GM12864 (cell line): ENCODE data around the gene CDC42BPG.
"Not testable (repeated sequence)": the region's sequence is repeated elsewhere in the genome, so short reads cannot be mapped to it uniquely, and the experiment has no call there.

Source experiments
- DNase-seq: peaks from one replicate; pipeline ENCODE4 v3.0.0-alpha.2; 2011; ENCODE audit warnings: low read depth
- H3K4me3 ChIP-seq: 2 replicates; pipeline ENCODE4 v1.5.1; 2011; ENCODE audit warnings: mild to moderate bottlenecking, low read depth, low read length, control low read depth
- TF ChIP-seq, protein P1 (sequence below): IDR thresholded peaks from 2 replicates; pipeline ENCODE4 v1.5.1; 2011; ENCODE audit warnings: low read depth, mild to moderate bottlenecking, moderate library complexity, low read length, control low read depth, inconsistent platforms; ENCODE audit errors: missing control alignments

Gene CDC42BPG

DNA sequence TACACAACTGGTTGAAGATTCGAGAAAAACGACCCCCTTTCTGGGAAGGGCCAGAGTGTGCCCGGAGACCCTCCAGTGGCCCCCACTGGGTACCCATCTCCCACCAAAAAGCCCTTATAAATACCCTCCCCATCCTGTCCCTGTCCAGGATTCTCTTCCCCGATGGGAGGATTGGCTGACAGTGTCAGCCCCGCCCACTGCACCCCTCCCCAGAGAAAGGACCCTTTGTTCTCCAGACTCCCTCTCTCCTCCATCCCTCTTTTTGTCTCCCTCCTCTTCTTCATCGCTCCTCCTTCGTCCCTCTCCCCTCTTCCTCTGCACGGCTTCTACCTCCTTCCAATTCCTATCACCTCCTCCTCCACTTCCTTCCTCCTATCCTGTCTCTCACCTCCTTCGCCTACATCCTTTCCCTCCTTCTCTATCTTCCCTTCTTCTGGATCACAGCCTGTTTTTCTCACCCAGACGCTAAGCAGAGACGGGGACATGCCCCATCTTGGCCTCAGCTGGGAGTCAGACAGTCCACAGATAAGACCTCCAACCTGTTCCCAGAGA lies 20.8 kb downstream of the CDC42BPG start:
- TF ChIP-seq, protein P1, sequence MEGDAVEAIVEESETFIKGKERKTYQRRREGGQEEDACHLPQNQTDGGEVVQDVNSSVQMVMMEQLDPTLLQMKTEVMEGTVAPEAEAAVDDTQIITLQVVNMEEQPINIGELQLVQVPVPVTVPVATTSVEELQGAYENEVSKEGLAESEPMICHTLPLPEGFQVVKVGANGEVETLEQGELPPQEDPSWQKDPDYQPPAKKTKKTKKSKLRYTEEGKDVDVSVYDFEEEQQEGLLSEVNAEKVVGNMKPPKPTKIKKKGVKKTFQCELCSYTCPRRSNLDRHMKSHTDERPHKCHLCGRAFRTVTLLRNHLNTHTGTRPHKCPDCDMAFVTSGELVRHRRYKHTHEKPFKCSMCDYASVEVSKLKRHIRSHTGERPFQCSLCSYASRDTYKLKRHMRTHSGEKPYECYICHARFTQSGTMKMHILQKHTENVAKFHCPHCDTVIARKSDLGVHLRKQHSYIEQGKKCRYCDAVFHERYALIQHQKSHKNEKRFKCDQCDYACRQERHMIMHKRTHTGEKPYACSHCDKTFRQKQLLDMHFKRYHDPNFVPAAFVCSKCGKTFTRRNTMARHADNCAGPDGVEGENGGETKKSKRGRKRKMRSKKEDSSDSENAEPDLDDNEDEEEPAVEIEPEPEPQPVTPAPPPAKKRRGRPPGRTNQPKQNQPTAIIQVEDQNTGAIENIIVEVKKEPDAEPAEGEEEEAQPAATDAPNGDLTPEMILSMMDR = no peak
- DNase-seq = no peak
- no peak overlapping the region for H3K4me3 ChIP-seq

DNA sequence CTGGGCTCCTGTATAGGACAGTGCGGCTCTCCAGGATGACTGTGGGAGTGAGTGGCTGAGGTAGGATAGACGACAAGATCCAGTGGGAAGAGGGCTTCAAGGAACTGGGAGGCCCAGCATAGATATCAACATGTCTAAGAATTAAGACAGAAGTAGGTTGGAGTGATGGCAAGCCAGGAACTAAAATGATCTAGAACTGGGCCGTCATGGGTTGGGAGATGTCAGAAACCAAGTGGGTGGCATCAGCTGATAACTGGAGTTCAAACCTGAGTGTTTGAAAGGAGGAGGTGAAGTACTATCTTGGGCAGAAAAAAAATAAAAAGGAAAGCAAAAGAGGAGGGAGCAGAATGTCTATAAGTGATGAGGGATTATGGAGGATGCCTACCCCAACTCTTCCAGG lies 27.0 kb downstream of the CDC42BPG start:
- no peak for DNase-seq
- TF ChIP-seq, protein P1 = no peak
- H3K4me3 ChIP-seq = no peak overlapping the region

DNA sequence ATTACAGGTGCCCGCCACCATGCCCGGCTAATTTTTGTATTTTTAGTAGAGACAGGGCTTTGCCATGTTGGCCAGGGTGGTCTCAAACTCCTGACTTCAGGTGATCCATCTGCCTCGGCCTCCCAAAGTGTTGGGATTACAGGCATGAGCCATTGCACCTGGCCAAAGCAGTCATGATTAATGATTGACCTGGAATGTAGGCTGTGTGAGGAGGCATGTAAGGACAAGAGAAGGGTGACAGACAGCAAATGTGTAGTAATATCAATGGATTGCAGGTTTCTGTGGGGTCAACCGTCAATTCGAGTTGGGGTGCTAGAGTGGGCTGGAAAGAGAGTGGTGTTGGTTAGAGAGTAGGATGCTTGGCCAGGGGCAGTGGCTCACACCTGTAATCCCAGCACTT lies 29.0 kb downstream of the CDC42BPG start:
- not testable (repeated sequence) for DNase-seq, H3K4me3 ChIP-seq

DNA sequence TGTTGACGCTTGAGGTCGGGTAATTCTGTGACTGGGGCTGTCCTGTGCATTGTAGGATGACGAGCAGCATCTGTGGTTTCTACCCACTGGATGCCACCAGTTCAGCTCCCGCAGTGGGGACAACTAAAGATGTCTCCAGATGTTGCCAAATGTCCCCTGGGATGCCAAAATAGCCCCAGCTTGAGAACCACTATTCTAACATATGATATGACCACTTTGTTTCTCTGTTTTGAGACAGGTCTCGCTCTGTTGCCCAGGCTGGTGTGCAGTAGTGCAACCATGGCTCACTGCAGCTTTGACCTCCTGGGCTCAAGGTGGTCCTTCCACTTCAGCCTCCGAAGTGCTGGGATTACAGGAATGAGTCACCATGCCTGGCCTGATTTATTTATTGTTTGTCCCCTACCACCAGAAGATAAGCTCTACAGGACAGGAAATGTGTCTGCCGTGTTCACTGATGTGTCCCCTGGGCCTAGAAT lies 29.7 kb downstream of the CDC42BPG start:
- TF ChIP-seq, protein P1 = no peak
- no peak overlapping the region for H3K4me3 ChIP-seq
- DNase-seq = peak; percentile 74

DNA sequence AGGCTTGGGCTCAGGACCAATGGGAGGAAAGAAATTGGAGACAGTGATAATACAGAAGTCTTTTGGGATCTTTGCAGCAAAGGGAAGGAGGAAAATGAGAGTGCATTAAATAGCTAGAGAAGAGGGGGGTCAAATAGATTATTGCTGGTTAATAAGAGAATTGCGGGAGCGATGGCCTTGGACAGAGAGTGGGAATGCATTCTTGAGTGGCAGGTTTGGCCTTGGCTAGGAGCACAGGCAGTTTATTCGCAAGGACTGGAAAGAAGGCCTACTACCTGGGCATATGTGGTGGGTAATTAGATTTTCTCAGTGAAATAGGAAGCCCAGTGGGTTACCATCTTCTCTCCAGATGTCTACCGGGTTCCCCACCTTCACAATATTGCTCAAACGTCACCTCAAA lies 30.6 kb downstream of the CDC42BPG start:
- no peak for DNase-seq
- TF ChIP-seq, protein P1 = no peak
- no peak overlapping the region for H3K4me3 ChIP-seq

DNA sequence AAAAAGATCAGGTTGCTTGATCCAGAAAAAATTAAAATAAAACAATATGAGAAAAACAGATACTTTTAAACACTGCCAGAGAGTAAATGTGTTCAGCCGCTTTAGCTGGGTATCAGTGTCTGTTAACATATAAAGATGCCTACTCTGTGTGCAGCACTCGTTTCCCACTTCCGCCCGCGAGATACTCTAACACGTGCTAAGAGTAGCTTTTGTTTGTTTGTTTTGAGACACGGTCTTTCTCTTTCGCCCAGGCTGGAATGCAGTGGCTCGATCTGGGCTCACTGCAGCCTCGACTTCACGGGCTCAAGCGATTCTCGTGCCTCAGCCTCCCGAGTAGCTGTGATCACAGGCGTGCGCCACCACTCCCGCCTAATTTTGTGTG lies 33.6 kb downstream of the CDC42BPG start:
- no peak for DNase-seq
- peak overlapping the region; percentile 85 for H3K4me3 ChIP-seq
- TF ChIP-seq, protein P1 = no peak

DNA sequence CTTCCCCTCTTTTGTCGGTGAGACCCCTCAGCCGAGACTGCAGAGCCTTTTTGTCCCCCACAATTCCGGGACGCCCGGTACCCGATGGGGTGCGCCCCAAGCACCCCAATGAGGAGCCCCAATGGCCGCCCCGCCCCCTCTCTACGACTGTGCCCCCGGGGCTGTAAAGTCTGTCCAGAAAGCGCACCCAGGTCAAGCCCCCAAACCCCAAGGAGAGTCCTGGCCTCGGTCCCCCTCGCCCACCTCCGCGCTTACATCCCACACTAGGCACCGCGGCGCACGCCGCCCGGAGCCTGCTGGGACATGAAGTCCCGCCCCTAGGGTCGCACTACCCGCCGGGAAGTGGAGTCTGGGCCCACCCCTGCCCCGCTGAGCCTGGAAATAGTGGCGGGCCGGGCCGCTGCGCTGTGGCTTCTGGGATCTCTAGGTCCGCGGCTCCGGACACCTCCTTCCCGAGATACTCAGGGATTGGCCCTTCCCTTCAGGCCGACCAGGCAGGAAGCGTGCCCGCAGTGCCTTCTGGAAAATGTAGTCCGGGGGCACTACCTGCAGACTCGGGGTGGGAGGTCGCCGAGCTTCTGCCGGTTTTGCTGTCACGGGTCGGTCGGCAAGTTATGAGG lies 34.1 kb downstream of the CDC42BPG start, which contains the start of gene MEN1:
MEN1 (minus strand) TSS at position 281 of the 620 bp plus-strand sequence. CDS start 442 bp downstream, outside the sequence.
- H3K4me3 ChIP-seq = peak within 1 kb of the TSS; percentile 85
- TF ChIP-seq, protein P1 = no peak
- peak; percentile 77 for DNase-seq
